Ishikawa (cell line): ENCODE results near the gene GARNL3.

Experiments used
- CEBPB ChIP-seq: IDR thresholded peaks from 2 replicates; pipeline ENCODE4 v1.6.1; 2012
- CREB1 ChIP-seq: IDR thresholded peaks from 2 replicates; pipeline ENCODE4 v1.6.1; 2012; ENCODE audit warnings: low read depth
- EGR1 ChIP-seq: IDR thresholded peaks from 2 replicates; pipeline ENCODE4 v1.6.1; 2012
- EP300 ChIP-seq: IDR thresholded peaks from 2 replicates; pipeline ENCODE4 v1.6.1; 2012; ENCODE audit warnings: borderline replicate concordance
- FOXM1 ChIP-seq: IDR thresholded peaks from 2 replicates; pipeline ENCODE4 v1.6.1; 2012; ENCODE audit warnings: low read depth, borderline replicate concordance
- NFIC ChIP-seq: IDR thresholded peaks from 2 replicates; pipeline ENCODE4 v1.6.1; 2012
- RAD21 ChIP-seq: IDR thresholded peaks from 2 replicates; pipeline ENCODE4 v1.6.1; 2012; ENCODE audit warnings: low read depth
- TAF1 ChIP-seq: IDR thresholded peaks from 2 replicates; pipeline ENCODE4 v1.6.1; 2012; ENCODE audit warnings: low read depth, mild to moderate bottlenecking
- TCF12 ChIP-seq: IDR thresholded peaks from 2 replicates; pipeline ENCODE4 v1.6.1; 2012; ENCODE audit warnings: low read depth
- TEAD4 ChIP-seq: IDR thresholded peaks from 2 replicates; pipeline ENCODE4 v1.6.1; 2012
- YY1 ChIP-seq: IDR thresholded peaks from 2 replicates; pipeline ENCODE4 v1.6.1; 2012; ENCODE audit warnings: low read depth
- ZBTB7A ChIP-seq: IDR thresholded peaks from 2 replicates; pipeline ENCODE4 v1.6.1; 2012; ENCODE audit warnings: low read depth
- TF ChIP-seq, protein P1 (sequence below): IDR thresholded peaks from 2 replicates; pipeline ENCODE4 v1.6.1; 2012
- TF ChIP-seq, protein P2 (sequence below): IDR thresholded peaks from 2 replicates; pipeline ENCODE4 v1.6.1; 2012
- TF ChIP-seq, protein P3 (sequence below): IDR thresholded peaks from 2 replicates; pipeline ENCODE4 v1.6.1; 2012; ENCODE audit warnings: low read depth, mild to moderate bottlenecking

GARNL3 gene

DNA sequence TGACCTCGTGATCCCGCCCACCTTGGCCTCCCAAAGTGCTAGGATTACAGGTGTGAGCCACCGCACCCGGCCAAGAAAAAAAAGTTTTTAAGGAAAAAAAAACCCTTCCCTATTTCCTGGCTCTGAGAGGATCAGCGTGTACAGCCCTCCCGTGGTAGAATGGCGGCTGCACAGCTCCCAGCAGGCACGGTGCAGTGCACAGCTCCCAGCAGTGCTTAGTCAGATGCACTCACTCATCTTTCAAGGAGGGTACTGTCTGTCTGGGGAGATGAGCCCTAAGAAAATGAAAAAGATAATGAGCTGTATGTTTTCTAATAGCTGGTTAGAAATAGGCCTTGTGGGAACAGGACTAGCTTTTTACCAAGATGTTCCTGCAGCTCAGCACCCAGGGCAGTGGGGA is 95.7 kb downstream of the GARNL3 start:
- TF ChIP-seq FOXM1 (no peak), CREB1 (no peak), ZBTB7A (no peak), RAD21 (no peak), CEBPB (no peak), TEAD4 (no peak), TCF12 (no peak)
- TF ChIP-seq, protein P1, sequence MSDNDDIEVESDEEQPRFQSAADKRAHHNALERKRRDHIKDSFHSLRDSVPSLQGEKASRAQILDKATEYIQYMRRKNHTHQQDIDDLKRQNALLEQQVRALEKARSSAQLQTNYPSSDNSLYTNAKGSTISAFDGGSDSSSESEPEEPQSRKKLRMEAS, result no peak

DNA sequence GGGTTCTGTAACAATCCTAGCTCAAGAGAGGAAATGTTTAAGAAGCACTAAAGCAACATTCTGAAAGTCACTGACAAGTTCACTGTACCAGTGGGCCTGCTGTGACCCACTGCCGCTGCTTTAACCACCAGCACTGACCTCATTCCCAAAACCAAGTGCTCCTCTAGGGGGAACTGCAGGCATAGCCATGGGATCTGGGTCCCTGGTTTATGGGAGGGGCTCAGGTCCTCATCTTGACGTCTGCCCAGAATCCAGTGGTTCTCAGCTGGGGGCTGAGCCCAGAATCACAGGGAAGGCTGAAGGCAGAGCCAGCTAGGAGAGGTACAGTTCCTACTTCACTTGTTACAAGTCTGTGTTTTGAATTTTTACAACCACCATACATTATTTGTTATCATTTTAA is 96.3 kb downstream of the GARNL3 start:
- TF ChIP-seq, protein P2, sequence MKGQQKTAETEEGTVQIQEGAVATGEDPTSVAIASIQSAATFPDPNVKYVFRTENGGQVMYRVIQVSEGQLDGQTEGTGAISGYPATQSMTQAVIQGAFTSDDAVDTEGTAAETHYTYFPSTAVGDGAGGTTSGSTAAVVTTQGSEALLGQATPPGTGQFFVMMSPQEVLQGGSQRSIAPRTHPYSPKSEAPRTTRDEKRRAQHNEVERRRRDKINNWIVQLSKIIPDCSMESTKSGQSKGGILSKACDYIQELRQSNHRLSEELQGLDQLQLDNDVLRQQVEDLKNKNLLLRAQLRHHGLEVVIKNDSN, result no peak
- TF ChIP-seq RAD21, result peak; percentile 39
- no peak for TF ChIP-seq EGR1
- no peak for TF ChIP-seq NFIC
- TF ChIP-seq, protein P1, result no peak
- TF ChIP-seq TEAD4, result no peak
- TF ChIP-seq ZBTB7A, result no peak
- TF ChIP-seq TAF1, result no peak
- TF ChIP-seq TCF12, result no peak

DNA sequence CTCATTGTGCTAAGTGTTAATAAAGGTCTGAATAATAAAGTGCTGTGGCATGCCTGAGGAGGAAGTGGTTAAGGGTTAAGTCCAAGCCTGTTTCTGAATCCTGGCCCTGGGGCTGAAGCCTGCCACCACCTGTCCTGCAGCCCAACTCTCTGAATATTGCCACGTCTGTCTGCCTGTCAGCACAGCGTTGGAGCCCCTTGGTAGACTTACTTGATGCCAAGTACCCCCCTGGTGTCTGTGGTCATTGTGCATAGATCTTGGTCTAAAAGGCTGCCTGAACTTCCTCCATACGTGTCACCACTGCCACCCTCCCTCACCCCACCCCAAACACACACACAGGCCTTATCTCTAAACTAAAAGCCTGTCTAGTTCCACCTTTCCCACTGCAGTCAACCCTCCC is 97.0 kb downstream of the GARNL3 start:
- no peak for TF ChIP-seq CREB1
- TF ChIP-seq, protein P1, result no peak
- no peak for TF ChIP-seq ZBTB7A
- TF ChIP-seq TCF12, result no peak
- no peak for TF ChIP-seq YY1
- no peak for TF ChIP-seq EP300
- TF ChIP-seq TAF1, result no peak
- TF ChIP-seq FOXM1, result no peak
- TF ChIP-seq, protein P3, sequence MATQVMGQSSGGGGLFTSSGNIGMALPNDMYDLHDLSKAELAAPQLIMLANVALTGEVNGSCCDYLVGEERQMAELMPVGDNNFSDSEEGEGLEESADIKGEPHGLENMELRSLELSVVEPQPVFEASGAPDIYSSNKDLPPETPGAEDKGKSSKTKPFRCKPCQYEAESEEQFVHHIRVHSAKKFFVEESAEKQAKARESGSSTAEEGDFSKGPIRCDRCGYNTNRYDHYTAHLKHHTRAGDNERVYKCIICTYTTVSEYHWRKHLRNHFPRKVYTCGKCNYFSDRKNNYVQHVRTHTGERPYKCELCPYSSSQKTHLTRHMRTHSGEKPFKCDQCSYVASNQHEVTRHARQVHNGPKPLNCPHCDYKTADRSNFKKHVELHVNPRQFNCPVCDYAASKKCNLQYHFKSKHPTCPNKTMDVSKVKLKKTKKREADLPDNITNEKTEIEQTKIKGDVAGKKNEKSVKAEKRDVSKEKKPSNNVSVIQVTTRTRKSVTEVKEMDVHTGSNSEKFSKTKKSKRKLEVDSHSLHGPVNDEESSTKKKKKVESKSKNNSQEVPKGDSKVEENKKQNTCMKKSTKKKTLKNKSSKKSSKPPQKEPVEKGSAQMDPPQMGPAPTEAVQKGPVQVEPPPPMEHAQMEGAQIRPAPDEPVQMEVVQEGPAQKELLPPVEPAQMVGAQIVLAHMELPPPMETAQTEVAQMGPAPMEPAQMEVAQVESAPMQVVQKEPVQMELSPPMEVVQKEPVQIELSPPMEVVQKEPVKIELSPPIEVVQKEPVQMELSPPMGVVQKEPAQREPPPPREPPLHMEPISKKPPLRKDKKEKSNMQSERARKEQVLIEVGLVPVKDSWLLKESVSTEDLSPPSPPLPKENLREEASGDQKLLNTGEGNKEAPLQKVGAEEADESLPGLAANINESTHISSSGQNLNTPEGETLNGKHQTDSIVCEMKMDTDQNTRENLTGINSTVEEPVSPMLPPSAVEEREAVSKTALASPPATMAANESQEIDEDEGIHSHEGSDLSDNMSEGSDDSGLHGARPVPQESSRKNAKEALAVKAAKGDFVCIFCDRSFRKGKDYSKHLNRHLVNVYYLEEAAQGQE, result no peak
- no peak for TF ChIP-seq NFIC

DNA sequence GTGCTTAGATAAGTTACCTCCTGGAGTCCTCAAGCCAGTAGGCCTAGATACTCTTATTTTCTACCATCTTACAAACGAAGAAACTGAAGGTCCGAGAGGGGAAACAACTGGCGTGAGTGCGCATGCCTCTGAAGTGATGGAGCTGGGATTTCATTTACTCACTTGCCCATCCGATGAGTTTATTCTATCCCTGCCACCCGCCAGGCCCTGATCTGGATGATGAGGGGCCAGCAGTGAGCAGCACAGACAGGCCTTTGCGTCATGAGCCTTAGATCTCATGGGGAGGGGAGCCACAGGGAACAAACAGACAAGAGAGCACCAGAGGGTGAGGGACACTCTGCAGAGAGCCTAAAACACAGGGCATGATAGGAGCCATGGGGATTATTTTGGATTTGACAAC is 98.3 kb downstream of the GARNL3 start:
- TF ChIP-seq TCF12, result no peak
- TF ChIP-seq, protein P2, result no peak
- TF ChIP-seq, protein P1, result no peak
- TF ChIP-seq CEBPB, result no peak
- no peak for TF ChIP-seq EP300
- no peak for TF ChIP-seq FOXM1
- TF ChIP-seq YY1, result no peak
- no peak for TF ChIP-seq TAF1
- TF ChIP-seq EGR1, result no peak
- no peak for TF ChIP-seq ZBTB7A

DNA sequence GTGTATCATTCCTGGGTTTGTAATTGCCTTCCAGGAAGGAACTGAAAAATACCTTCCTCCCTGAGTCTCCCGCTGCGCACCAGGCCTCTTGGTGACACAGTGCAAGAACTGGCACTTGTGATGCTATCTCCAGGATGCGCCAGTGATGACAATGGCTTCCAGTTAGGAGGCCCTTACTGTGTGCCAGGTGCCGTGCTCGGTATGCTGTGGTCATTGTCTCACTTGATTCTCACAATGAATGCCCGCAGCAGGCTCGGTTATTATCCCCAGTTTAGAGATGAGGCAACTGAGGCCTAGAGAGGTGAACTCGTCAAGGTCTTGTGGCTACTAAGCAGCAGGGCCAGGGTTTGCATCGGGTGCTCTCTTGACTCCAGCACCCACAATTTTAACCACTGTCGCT is 100.9 kb downstream of the GARNL3 start:
- no peak for TF ChIP-seq EP300
- no peak for TF ChIP-seq CEBPB
- TF ChIP-seq, protein P3, result no peak
- TF ChIP-seq CREB1, result no peak
- TF ChIP-seq YY1, result no peak
- no peak for TF ChIP-seq EGR1
- no peak for TF ChIP-seq TEAD4
- TF ChIP-seq, protein P1, result no peak
- TF ChIP-seq, protein P2, result no peak
- TF ChIP-seq RAD21, result no peak
- no peak for TF ChIP-seq TCF12
- TF ChIP-seq ZBTB7A, result no peak
- no peak for TF ChIP-seq NFIC
- no peak for TF ChIP-seq TAF1
